ENCODE data around the gene KLHL15.

Gene KLHL15

DNA sequence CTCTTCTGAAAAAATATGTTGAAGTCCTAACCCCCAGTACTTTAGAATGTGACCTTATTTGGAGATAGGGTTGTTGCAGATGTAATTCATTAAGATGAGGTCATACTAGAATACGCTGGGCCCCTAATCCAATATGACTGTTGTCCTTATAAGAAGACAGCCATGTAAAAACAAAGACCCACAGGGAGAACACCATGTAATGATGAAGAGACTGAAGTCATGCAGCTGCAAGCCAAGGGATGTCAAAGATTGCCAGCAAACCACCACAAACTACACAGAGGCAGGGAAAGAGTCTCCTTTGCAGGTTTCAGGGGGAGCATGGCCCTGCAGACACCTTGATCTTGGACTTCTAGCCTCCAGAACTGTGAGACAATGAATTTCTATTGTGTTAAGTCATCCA is 81.8 kb downstream of the KLHL15 start:
- DNase-seq, result no peak

DNA sequence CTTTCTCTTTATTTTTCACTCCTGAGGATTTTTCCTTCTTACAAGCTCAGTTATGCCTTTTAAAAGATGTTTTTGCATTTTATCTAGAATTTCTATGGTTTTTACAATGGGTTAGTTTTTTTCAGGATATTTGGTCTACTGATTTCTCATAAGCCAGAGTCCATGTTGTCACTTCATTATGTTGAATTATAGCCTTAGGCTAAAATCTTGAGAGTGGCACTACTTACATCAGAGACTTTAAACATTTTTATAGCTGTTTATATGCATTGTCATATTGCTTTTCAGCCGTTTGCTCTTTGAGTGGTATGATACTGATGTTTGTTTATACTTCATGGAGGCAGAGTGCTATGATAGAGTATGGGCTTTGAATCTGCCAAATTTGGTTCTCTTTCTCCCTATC is 82.8 kb downstream of the KLHL15 start:
- DNase-seq, result no peak

DNA sequence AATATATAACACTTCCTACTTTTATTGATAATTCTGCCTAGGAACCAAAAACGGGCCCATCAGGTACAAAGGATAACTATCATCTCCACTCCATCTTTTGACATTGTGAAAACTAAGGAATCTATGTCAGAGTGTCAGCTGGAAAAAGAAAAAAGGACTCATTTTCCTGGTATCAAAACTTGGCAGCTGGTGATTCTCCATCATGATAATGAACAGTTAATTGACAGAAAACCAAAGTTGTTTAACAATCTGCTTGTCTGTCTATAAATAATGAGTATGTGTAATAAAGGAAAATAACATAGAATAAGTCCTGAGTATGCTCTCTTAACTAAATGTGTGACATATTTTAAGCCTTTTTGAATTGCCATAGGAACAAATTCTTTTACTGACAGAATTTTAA is 87.8 kb downstream of the KLHL15 start:
- no peak for DNase-seq

DNA sequence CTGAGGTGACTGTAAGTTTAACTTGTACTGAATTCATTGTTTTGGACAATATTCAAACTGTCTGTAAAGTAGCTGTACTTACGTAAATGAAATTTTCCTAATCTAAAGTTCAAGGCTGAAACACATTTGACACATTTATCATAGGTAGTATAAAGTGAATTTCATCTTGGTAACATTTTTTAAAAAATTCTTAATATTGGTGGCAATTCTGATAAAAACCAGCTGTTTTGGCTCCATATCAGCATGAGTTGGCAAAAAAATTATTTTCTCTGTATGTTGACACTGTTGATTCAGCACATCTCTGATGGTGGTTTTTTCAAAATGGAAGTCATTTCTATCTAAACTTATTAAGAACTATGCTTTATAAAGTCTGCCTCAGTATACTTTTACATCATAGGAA is 88.3 kb downstream of the KLHL15 start:
- DNase-seq, result no peak

DNA sequence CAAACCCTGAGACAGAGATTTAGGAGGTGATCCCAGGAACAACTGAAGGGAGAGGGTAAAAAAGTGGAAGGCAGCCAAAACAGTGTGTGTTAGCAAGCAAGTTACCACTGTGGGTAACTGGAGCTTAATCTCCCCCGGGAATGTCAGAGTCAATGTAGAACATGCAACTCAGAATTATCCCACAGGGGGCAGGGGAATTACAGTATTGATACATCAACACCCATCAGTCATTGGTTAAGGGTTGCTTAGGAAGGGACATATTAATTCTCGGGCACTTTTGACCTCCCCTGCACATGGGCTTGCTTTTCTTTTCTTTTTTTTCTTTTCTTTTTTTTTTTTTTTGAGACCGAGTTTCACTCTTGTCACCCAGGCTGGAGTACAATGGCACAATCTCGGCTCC is 89.9 kb downstream of the KLHL15 start:
- no peak for DNase-seq

DNA sequence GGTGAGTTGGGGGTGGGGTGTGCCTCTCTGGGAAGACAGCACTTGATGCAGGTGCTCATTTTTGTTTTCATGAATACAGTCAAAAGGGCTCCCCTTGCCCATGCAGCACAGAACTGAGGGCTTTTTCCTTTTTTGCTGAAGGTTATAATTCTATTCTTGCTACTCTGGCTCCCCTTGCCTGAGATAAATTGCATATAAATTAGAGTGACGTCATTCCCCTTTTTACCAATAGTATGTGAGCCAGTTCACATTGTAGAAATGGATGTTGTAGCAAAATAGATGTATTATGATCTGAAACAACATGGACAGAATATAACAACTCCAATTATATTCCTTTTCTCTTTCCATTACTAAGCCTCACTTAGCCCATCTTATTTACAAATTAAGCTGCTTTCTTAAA is 90.8 kb downstream of the KLHL15 start:
- DNase-seq, result no peak

DNA sequence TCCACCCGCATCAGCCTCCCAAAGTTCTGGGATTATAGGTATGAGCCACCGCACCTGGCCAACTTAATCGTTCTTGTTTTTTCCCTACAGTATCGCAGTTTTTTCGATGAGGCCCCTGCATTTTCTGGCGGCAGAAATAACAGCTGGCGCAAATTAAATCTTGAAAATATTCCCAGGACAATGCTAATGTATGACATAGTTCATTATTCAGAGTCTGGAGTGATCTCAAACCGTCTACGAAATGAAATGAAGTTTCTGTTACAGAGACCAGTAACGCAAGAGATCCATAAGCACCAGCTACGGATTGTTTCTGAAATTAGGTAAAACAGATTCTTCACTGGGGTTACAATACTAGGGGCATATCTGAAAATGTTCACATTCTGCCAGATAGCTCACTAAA is 91.9 kb downstream of the KLHL15 start:
- no peak for DNase-seq
